HG02970 (cell line): ENCODE measurements around the gene FILIP1L.
"Not testable (repeated sequence)": the region's sequence is repeated elsewhere in the genome, so short reads cannot be mapped to it uniquely, and the experiment has no call there.

Experiments used
- ATAC-seq: cut with Tn5 transposase; IDR thresholded peaks from one replicate; pipeline ENCODE4 v1.9.1; 2021; ENCODE audit warnings: mild to moderate bottlenecking, moderate library complexity, moderate number of reproducible peaks; ENCODE audit not compliant: unreplicated experiment, low FRiP score

FILIP1L gene

DNA sequence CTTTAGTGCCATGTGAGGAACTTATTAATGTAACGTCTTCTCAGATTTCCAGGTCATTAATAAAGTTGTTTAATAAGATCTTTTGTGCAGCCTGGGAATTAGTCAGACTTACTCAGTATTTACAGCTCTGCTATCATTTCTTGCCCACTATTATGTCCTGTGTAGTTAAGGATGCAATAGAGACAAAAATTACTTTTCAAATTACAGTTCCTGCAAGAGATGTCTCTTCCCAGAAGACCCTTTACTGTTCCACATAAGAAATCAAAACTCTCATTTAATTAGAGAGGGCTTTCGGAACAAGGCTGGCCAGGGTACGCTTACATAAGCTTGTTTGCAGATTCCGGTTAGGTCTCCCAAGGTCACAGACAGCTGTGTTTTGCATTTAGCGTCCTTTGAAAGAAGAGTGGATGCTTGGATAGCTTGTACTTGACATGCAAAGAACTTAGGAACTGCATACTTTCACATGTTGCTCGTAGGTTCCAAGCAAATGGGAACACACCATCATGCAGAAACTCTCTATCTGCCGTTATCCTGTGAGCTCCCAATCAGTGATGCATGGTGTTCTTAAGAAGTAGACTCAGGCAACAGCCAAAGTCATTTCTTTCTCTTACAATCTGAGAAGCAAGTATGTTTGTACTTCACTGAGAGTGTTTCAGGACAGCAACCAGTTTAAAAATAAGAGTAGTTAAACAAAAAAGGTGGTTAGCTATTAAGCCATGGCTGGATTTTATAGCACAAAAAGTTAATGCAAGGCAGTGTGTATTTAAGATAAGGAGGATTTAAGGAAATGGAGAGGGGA lies 37.4 kb downstream of the FILIP1L start:
- no peak for ATAC-seq

DNA sequence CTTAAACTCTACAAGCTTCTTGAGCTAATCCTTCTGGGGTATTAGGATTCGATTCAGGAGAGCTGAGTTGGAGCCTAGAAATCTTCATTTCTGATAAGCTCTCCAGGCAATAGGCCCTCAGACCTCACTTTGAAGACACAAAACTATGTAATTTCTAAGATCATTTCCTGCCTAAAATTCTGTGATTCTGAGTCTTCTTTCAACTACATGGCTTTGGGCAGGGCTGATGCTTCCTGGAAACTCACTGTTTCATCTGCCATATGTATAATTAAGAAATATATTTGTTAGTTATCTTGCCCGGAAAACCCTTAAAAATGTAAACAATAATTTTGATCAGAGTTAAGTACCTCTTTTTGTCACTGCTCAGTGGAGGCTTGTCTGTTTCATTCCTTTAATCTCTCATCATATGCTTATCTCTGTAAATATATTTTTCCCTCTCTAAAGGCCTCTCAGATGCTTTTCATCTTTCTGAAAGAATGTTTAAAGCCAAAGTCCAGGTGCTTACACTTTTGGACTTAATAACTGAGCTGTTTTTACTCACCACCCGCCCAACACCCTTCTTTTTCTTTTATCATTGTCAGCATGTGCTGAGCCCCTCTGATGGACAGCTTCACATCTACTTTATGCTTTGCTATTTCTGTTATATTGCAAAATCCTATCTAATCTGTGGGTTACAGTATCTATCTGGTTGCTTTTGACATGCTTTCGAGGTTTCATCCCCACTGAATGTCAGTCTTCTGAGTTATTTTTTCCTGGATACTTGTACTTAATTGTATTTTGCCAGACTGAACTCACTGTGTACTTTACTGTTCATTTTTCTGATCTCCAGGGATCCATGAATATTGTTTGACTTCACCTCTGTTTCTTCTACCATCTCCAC lies 38.2 kb downstream of the FILIP1L start:
- no peak for ATAC-seq

DNA sequence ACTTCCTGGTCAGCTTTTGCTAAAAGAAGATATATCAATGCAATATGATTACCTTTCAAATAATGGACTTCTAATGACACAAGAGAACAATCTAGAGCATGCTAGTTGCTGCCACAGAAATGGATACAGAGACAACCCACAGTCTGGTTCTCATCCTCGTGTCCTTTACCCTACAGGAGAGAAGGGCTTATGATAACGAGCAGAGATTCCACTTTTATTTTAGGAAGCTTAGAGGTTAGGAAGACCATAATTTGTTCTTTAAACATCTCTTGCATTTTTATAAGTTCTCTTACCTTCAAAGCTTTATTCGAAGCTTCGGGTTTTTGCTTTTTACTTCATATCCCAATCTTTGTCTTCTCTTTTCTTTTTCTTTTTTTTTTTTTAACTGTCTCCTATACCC lies 39.1 kb downstream of the FILIP1L start:
- ATAC-seq, result no peak

- no peak for ATAC-seq
Measured at GRCh38 chr3:100073714-100074307, 40.5 kb downstream of the FILIP1L start.

DNA sequence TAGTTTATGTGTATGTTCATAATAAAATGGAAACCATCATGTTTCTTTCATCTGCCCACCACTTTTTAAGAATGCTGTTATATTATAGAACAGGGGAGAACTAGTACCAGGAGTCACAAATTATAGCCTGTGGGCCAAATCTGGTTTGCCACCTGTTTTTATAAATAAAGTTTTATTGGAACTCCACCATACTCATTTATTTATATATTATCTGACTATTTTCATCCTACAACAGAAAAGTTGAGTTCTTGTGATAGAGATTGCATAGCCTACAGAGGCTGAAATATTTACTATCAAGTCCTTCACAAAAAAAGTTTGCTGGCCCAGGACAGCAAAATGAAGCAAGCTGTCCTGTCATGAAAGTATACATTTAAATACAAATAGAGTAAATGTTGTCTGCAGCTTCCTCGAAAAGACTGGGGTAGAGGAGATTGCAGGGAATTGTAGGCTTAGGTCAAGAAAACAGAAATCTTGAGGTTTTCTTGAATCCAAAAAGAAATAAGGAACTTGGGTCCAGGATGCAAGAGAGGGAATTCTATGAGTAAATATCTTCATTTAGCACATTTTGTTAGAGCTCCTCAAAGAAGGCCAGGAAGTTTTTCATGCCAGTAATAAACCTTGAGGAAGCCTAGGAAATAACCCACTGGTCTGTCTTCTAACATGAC lies 41.1 kb downstream of the FILIP1L start:
- ATAC-seq, result no peak

DNA sequence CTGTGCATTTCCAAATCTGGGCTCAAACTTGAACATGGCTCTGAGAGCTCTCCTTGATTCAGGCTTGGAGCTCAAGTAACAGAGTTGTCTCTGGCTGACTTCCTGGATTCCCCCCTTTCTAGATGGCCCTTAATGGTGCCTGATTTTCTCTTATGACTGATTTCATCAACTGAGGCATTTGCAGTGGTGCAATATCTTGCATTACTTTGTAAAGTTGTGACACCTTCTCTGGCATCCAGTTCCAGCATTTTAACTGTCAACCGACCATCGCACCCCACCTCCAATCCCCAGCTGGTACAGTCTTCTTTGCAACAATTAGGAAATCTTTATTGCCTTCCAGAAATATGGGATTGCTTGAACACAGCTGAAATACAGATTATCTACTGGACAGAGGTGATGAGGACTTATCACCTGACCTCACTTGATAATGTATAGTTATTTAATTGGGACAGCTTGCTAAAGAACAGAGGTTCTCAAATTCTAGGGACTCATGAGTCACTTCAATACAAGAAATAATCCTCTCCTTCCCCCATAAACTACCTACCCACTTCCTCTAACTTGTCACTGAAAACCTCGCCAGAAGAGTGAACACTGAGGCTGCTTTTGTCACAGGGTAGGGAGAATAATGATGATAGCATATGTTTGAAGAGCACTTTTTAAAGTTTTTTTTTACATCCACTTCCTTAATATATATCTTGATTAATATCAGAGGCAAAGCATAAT lies 41.8 kb downstream of the FILIP1L start:
- no peak for ATAC-seq

DNA sequence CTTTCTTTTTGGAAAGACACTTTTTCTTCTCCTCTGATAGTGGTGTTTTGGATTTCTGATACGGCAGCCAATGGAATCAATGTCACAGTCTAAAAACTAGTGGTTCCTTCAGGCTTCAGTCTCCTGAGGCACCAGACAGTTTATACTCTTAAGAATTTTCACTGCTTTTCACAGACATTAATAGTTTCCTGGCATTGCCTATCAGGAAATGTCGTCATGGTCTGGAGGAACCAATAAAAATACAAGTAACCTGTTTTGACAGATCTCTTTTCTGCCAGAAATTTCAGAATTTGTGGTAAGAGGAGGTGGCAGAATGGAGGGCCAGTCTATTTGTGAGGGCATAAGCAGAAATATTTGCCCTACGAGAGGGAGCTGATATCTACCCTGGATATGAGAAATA lies 44.8 kb downstream of the FILIP1L start:
- no peak for ATAC-seq

- no peak for ATAC-seq
Measured at GRCh38 chr3:100068826-100069225, 45.5 kb downstream of the FILIP1L start.

GRCh38 chr3:100067589-100067988 lies 46.7 kb downstream of the FILIP1L start:
- no peak for ATAC-seq

- ATAC-seq, result no peak
Measured at GRCh38 chr3:100063929-100064461, 50.3 kb downstream of the FILIP1L start.

GRCh38 chr3:100062665-100063064 lies 51.6 kb downstream of the FILIP1L start:
- no peak for ATAC-seq

GRCh38 chr3:100060685-100061484 lies 53.4 kb downstream of the FILIP1L start:
- no peak for ATAC-seq

GRCh38 chr3:100059472-100059871 lies 54.8 kb downstream of the FILIP1L start:
- ATAC-seq, result no peak

DNA sequence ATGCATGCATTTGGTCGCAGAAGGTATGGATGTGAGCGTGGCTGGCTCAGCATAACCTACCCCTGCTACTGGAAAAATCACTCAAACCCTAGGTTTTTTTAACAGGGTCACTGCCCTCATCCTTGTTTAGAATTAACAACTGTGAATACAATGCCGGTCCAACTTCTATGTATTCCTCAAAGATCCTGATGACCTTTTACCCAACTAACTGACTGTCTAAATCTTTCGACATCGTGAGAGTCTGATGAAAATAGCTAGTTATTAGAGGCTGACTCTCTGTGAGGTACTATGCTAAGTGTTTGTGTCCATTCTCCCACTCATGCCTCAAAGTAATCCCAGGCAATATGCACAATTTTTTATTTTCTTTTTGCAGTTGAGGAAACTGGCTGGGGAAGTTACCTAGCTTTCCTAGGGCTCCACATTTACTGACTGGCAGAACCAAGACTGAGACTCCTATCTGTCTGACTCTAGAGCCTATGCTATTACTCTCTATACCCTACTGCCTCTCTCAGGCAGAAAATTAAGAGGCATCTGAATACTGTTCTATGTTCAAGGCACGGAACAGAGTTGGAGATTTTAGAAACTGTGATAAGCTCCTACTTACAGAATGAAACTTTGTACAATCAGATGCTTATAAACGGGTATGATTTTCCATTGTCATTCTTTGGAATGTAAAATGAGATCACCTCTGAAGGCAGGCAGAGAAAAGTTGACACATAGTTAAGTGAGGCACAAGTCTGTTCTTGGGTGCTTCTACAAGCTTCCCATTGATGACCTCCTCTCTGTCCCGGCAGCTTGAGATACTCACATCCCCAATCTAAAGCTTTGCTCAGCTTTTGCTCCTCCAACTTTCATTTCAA lies 56.4 kb downstream of the FILIP1L start:
- ATAC-seq, result no peak

DNA sequence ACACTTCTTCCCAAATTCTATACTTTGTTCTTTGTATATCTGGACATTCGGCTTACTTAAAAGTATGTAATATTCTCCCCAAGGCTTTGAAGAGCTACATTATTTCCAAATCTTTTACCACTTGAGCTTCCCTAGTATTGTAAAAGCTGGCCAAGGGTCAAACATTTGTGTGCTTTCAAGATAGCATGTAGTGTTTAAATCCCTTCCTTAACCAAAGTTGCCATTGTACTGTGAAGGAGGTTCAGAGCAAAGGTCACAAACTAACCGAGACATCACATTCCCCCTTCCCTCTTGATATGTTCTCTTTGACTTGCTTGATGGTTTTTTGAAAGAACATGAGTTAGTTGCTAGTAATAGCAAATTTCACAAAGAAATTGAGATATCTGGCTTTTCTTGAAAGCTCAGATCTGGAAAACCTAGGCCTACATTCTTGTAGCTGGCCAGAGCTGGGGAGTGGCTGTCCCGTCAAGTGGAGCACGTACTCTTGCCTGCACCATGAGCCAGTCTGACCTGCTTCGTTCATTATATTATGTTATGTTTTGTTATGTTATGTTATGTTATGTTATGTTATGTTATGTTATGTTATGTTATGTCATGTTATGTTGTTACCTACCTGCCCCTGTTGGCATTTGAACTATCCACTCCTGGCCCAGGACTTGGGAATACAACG lies 60.2 kb downstream of the FILIP1L start:
- ATAC-seq, result no peak

GRCh38 chr3:100051513-100051912 lies 62.8 kb downstream of the FILIP1L start:
- ATAC-seq, result not testable (repeated sequence)

DNA sequence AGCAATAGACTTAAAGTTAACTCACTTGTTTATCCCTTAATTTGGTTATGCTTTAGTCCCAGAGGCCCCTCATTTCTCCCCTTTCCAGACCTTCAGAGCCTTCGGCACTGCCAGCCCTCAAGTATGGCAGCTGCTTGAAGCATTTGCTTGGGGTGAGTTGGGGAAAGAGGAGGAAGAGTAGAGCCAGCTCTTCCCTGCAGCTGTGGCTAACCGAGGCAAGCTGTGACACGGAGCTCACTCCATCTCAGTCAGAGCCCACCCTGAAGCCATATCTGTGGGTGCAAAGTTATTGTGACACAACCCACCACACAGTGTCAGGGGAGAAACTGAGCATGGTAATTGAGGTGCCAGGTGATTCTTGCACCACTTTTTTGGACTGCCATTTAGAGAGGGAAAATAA lies 66.1 kb downstream of the FILIP1L start:
- ATAC-seq, result no peak
